HL-60 (cell line): ENCODE data around the gene USP3.

Experiments used
- DNase-seq, 2 experiments: peaks; one replicate each; pipeline ENCODE4 v3.0.0-alpha.2; 2010 to 2020; ENCODE audit warnings: low read depth in 1 of 2, low spot score in 1 of 2
- H3K27ac ChIP-seq: fragments of 250-450 bp; sonication (Bioruptor Pico); replicated peaks from 2 replicates; pipeline ENCODE4 v1.5.1; 2020; ENCODE audit warnings: mild to moderate bottlenecking, moderate library complexity
- H3K27me3 ChIP-seq: fragments of 250-450 bp; sonication (Bioruptor Pico); 2 replicates; pipeline ENCODE4 v1.5.1; 2021; ENCODE audit warnings: mild to moderate bottlenecking, moderate library complexity; ENCODE audit not compliant: insufficient read depth, poor library complexity, severe bottlenecking
- H3K4me3 ChIP-seq: replicated peaks from 2 replicates; pipeline ENCODE4 v1.5.1; 2011; ENCODE audit warnings: mild to moderate bottlenecking, control low read depth, low read length; ENCODE audit not compliant: insufficient read depth
- GABPA ChIP-seq: IDR thresholded peaks from 2 replicates; pipeline ENCODE4 v1.6.1; 2012; ENCODE audit warnings: low read depth
- POLR2AphosphoS5 ChIP-seq: IDR thresholded peaks from 2 replicates; pipeline ENCODE4 v1.6.1; 2012; ENCODE audit warnings: low read depth
- SPI1 ChIP-seq: IDR thresholded peaks from 2 replicates; pipeline ENCODE4 v1.6.1; 2012; ENCODE audit warnings: low read depth, mild to moderate bottlenecking, borderline replicate concordance
- TF ChIP-seq, protein P1 (sequence below): IDR thresholded peaks from 2 replicates; pipeline ENCODE4 v1.6.1; 2012; ENCODE audit warnings: low read depth; ENCODE audit not compliant: insufficient replicate concordance
- TF ChIP-seq, protein P2 (sequence below): IDR thresholded peaks from one replicate; pipeline ENCODE4 v1.5.1; 2011; ENCODE audit warnings: low read length, control low read depth, inconsistent platforms; ENCODE audit not compliant: insufficient read depth

USP3 gene

DNA sequence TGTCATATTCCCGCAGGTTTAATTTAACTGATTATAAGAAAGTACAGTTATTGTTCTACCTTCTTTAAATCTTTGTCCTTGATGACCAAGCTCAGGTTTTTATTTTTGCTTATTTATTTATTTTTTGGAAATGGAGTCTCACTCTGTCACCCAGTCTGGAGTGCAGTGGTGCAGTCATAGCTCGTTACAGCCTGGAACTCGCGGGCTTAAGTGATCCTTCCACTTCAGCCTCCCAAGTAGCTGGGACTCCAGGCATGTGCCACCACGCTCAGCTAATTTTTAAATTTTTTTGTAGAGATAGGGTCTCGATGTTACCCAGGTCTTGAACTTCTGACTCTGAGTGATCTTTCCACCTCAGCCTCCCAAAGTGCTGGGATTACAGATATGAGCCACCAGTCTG, 8.9 kb downstream of the USP3 start:
- no peaks in the 10 kb centered on the region for H3K27me3 ChIP-seq
- H3K27ac ChIP-seq, result no peak overlapping the region
- TF ChIP-seq SPI1, result no peak
- TF ChIP-seq, protein P1, sequence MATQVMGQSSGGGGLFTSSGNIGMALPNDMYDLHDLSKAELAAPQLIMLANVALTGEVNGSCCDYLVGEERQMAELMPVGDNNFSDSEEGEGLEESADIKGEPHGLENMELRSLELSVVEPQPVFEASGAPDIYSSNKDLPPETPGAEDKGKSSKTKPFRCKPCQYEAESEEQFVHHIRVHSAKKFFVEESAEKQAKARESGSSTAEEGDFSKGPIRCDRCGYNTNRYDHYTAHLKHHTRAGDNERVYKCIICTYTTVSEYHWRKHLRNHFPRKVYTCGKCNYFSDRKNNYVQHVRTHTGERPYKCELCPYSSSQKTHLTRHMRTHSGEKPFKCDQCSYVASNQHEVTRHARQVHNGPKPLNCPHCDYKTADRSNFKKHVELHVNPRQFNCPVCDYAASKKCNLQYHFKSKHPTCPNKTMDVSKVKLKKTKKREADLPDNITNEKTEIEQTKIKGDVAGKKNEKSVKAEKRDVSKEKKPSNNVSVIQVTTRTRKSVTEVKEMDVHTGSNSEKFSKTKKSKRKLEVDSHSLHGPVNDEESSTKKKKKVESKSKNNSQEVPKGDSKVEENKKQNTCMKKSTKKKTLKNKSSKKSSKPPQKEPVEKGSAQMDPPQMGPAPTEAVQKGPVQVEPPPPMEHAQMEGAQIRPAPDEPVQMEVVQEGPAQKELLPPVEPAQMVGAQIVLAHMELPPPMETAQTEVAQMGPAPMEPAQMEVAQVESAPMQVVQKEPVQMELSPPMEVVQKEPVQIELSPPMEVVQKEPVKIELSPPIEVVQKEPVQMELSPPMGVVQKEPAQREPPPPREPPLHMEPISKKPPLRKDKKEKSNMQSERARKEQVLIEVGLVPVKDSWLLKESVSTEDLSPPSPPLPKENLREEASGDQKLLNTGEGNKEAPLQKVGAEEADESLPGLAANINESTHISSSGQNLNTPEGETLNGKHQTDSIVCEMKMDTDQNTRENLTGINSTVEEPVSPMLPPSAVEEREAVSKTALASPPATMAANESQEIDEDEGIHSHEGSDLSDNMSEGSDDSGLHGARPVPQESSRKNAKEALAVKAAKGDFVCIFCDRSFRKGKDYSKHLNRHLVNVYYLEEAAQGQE, result no peak
- no peak for TF ChIP-seq GABPA
- no peak for TF ChIP-seq POLR2AphosphoS5
- TF ChIP-seq, protein P2, sequence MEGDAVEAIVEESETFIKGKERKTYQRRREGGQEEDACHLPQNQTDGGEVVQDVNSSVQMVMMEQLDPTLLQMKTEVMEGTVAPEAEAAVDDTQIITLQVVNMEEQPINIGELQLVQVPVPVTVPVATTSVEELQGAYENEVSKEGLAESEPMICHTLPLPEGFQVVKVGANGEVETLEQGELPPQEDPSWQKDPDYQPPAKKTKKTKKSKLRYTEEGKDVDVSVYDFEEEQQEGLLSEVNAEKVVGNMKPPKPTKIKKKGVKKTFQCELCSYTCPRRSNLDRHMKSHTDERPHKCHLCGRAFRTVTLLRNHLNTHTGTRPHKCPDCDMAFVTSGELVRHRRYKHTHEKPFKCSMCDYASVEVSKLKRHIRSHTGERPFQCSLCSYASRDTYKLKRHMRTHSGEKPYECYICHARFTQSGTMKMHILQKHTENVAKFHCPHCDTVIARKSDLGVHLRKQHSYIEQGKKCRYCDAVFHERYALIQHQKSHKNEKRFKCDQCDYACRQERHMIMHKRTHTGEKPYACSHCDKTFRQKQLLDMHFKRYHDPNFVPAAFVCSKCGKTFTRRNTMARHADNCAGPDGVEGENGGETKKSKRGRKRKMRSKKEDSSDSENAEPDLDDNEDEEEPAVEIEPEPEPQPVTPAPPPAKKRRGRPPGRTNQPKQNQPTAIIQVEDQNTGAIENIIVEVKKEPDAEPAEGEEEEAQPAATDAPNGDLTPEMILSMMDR, result no peak
- no peak for DNase-seq
- H3K4me3 ChIP-seq, result no peak overlapping the region

- no peak overlapping the region for H3K4me3 ChIP-seq
- H3K27ac ChIP-seq, result peak overlapping the region; percentile 50
- H3K27me3 ChIP-seq, result no peaks in the 10 kb centered on the region
- TF ChIP-seq SPI1, result no peak
- no peak for TF ChIP-seq GABPA
- TF ChIP-seq, protein P2, result no peak
- TF ChIP-seq POLR2AphosphoS5, result no peak
- TF ChIP-seq, protein P1, result no peak
- DNase-seq, result no peak
Observed at GRCh38 chr15:63513728-63514127, 9.3 kb downstream of the USP3 start.

DNA sequence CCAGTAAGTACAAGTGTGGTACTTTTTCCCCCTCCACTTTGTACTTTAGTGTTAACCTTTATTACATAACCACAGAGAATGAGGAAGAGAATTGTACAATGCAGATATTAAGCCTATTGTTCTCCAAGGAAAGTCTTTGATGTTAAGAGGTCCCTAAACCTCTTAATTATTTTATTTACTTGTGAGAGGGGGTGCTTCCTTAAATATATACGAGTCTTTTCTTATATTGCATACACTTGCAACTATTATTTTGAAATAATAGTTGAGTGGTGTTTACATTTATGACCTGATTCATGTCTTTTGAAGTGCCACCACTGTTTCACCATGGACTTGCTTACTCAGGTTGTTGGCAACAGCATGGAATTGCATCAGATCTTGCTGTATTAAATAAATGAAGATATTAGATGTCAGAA, 10.1 kb downstream of the USP3 start:
- no peaks in the 10 kb centered on the region for H3K27me3 ChIP-seq
- H3K27ac ChIP-seq, result peak overlapping the region; percentile 50
- peak; percentile 79 for TF ChIP-seq SPI1
- no peak for TF ChIP-seq GABPA
- H3K4me3 ChIP-seq, result no peak overlapping the region
- DNase-seq, result peak; percentile 59 to 72

DNA sequence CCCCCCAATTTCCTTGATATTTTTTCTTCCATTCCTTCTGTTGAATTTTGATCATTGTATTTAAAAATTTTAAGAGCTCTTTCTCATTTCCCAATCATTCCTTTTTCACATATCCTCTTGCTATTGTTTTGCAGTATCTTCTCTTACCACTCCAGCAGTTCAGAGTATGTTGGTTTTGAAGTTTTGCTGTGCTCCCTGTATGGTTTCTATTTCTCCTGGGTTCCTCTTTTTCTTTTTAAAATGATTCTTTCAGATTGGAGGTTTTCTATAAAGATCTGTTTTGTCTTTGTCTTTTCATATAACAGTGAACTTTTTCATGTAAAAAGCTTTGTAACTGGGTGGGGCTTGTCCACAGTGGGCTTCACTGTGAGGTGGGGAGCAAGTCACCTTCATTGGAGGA, 12.8 kb downstream of the USP3 start:
- no peaks in the 10 kb centered on the region for H3K27me3 ChIP-seq
- no peak overlapping the region for H3K4me3 ChIP-seq
- no peak for DNase-seq
- TF ChIP-seq SPI1, result peak; percentile 87
- TF ChIP-seq, protein P2, result no peak
- no peak overlapping the region for H3K27ac ChIP-seq
